Medulla oblongata (tissue), 1 donor: ENCODE data around the gene CYP1A1.

Experiments used
- DNase-seq: peaks from one replicate; pipeline ENCODE4 v3.0.0-alpha.2; 2015; ENCODE audit errors: extremely low spot score

Gene CYP1A1

GRCh38 chr15:74695597-74696397 is 29.5 kb downstream of the CYP1A1 start, which contains the start of gene EDC3:
Gene EDC3, minus strand, starts transcription at chr15:74696024. Its CDS starts 20,900 bp downstream, at chr15:74675124.
- DNase-seq: peak; percentile 92

GRCh38 chr15:74692327-74692726 is 33.0 kb downstream of the CYP1A1 start:
- DNase-seq: no peak

GRCh38 chr15:74683758-74684157 is 41.6 kb downstream of the CYP1A1 start:
- DNase-seq: no peak

- DNase-seq: no peak
Measured at GRCh38 chr15:74682954-74683353, 42.4 kb downstream of the CYP1A1 start.

- no peak for DNase-seq
Measured at GRCh38 chr15:74680456-74680855, 44.9 kb downstream of the CYP1A1 start.

- no peak for DNase-seq
Measured at GRCh38 chr15:74676801-74677200, 48.5 kb downstream of the CYP1A1 start.

GRCh38 chr15:74674161-74674560 is 51.2 kb downstream of the CYP1A1 start:
- no peak for DNase-seq

- DNase-seq: no peak
Measured at GRCh38 chr15:74669627-74670026, 55.7 kb downstream of the CYP1A1 start.
